HepG2 (cell line): Measurements from ENCODE around the gene WSCD1.

ENCODE experiments used
- CTCF ChIP-seq: sonication (generic); formaldehyde crosslinking; IDR thresholded peaks from 2 replicates; pipeline ENCODE4 v1.5.0; 2020; ENCODE audit warnings: mild to moderate bottlenecking, missing genetic modification reagents, moderate library complexity
- POLR2AphosphoS5 ChIP-seq: IDR thresholded peaks from 2 replicates; pipeline ENCODE4 v1.6.1; 2012; ENCODE audit warnings: low read depth, low read length
- ZEB1 ChIP-seq: IDR thresholded peaks from 2 replicates; pipeline ENCODE4 v1.6.1; 2012; ENCODE audit warnings: mild to moderate bottlenecking, low read depth, inconsistent platforms; ENCODE audit not compliant: insufficient replicate concordance
- ZNF614 ChIP-seq: IDR thresholded peaks from 2 replicates; pipeline ENCODE4 v1.6.1; 2018; ENCODE audit warnings: missing biosample characterization, missing genetic modification reagents, inconsistent platforms, borderline replicate concordance

- no peak for TF ChIP-seq ZEB1
- TF ChIP-seq ZNF614 = no peak
- no peak for TF ChIP-seq POLR2AphosphoS5
- TF ChIP-seq CTCF (CRISPR knock-in tag) = no peak
Observed at GRCh38 chr17:6021011-6021400, 49.2 kb upstream of the WSCD1 start.
